ENCODE data around the gene HLA-A. TPM values are rescaled to one million over a fixed set of nuclear protein-coding genes. Genes with fewer than 3 reads are reported as not detected.

HLA-A gene
- total RNA-seq, 1 donor from 2014 or later = 526 TPM

DNA sequence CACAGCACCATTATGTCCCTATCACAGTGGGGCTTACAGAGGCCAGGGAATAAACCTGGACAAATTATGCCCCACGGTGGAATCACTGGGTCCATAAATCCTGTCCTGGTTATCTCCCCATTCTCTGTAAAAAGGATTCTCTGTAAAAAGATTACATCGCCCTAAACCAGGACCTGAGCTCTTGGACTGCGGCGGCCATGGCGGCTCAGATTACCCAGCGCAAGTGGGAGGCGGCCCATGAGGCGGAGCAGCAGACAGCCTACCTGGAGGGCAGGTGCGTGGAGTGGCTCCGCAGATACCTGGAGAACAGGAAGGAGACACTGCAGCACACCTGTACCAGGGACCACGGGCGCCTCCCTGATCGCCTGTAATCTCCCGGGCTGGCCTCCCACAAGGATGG lies 8.4 kb upstream of the HLA-A start:
- DNase-seq (ENCODE audit: low spot score) = no peak

DNA sequence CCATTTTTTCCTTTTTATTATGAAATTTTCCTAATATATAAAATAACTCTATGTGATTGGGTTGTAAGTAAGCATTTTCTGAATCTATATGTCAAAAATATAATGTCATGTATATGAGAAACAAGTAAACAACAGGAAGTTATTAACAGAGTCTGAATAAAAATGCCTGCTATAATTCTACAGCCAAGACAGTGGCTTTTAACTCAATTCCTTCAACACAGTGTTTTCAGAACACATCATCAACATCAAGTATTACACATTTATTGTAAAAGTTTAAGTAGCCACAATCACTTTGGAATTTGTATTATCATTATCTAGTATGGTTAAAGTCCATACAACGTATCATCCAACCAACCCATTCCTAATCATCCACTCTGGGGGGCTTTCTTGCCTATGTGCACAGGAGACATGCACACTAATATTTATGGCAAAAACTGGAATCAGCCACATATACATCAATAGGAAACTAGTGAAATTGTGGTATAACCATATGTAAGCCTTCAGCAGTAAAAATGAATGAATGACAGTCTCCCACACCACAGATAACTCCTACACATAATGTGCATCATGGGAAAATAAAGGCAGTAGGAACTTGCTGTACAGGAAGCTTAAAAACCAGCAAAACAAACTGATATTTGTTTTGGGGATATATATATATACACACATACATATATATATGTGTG lies 6.9 kb upstream of the HLA-A start:
- DNase-seq (ENCODE audit: low spot score) = no peak

DNA sequence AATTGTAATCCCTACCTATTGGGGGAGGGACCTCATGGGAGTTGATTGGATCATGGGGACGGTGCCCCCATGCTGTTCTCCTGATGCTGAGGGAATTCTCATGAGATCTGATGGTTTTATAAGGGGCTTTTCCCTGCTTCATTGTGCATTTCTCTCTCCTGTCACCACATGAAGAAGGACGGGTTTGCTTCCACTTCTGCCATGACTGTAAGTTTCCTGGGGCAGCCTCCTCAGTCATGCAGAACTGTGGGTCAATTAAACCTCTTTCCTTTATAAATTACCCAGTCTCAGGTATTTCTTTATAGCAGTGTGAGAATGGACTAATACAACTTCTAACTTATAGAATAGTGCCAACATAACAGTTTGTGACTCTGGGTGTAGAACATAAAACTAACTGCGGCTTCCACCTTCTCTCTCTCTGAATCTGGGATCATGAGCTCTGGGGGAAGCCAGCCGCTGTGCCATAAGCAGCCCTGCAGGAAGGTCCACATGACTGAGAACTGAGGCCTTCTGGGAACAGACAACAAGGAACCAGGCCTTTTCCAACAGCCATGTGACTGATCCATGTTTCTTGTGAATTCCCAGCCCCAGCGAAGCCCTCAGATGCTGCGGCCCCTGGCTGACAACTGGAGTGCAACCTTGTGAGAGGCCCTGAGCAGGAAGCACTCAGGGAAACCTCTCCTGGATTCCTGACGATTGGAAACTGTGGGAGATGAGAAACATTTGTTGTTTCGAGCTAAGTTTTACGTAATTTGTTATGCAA lies 3.4 kb upstream of the HLA-A start:
- no peak for DNase-seq (ENCODE audit: low spot score)

DNA sequence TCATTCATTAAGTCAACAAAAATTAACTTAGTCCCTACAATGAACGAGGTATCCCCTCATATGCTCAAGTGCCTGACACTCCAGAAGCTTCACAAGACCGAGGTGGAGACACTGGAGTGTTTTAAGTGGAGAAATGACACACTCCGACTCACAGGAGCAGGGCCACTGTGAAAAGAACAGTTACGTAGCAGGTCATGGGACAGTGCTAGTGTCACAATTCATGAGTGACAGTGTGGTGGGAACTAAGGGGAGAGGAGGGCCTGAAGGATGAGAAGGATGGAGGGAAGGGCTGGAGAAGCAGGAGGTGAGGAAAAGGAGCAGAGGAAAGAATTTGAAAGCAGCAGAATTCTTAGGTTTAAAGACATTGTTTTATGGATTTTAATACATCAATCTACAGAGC lies 1.3 kb upstream of the HLA-A start:
- no peak for DNase-seq (ENCODE audit: low spot score)

DNA sequence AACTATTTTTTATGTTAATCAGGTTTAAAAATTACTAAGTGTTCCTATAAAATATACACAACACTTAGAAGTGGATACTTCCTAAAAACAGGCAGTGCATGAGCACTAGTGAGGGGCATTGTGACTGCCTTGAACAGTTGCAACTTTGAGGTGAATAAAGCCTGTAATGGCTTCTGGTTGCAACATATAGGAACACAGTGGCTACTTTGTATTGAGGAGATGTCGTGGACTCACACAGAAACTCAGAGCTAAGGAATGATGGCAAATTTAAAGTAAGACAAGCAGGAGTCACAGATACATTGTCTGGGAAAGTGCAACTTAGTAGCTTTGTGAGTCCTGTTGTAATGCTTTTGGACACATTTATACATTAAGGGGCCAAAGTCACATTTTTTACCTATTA lies 861 bp upstream of the HLA-A start:
- no peak for DNase-seq (ENCODE audit: low spot score)

DNA sequence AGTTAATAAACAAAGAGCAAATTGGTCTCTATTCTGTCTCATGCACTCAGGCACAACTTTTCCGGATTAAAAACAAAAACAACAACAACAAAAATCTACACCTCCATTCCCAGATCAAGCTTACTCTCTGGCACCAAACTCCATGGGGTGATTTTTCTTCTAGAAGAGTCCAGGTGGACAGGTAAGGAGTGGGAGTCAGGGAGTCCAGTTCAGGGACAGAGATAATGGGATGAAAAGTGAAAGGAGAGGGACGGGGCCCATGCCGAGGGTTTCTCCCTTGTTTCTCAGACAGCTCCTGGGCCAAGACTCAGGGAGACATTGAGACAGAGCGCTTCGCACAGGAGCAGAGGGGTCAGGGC lies 437 bp upstream of the HLA-A start:
- DNase-seq (ENCODE audit: low spot score) = no peak

DNA sequence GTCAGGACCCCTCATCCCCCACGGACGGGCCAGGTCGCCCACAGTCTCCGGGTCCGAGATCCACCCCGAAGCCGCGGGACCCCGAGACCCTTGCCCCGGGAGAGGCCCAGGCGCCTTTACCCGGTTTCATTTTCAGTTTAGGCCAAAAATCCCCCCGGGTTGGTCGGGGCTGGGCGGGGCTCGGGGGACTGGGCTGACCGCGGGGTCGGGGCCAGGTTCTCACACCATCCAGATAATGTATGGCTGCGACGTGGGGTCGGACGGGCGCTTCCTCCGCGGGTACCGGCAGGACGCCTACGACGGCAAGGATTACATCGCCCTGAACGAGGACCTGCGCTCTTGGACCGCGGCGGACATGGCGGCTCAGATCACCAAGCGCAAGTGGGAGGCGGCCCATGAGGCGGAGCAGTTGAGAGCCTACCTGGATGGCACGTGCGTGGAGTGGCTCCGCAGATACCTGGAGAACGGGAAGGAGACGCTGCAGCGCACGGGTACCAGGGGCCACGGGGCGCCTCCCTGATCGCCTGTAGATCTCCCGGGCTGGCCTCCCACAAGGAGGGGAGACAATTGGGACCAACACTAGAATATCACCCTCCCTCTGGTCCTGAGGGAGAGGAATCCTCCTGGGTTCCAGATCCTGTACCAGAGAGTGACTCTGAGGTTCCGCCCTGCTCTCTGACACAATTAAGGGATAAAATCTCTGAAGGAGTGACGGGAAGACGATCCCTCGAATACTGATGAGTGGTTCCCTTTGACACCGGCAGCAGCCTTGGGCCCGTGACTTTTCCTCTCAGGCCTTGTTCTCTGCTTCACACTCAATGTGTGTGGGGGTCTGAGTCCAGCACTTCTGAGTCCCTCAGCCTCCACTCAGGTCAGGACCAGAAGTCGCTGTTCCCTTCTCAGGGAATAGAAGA lies 978 bp downstream of the HLA-A start:
- no peak for DNase-seq (ENCODE audit: low spot score)

DNA sequence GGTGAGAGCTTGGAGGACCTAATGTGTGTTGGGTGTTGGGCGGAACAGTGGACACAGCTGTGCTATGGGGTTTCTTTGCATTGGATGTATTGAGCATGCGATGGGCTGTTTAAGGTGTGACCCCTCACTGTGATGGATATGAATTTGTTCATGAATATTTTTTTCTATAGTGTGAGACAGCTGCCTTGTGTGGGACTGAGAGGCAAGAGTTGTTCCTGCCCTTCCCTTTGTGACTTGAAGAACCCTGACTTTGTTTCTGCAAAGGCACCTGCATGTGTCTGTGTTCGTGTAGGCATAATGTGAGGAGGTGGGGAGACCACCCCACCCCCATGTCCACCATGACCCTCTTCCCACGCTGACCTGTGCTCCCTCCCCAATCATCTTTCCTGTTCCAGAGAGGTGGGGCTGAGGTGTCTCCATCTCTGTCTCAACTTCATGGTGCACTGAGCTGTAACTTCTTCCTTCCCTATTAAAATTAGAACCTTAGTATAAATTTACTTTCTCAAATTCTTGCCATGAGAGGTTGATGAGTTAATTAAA lies 3.0 kb downstream of the HLA-A start:
- no peak for DNase-seq (ENCODE audit: low spot score)

DNA sequence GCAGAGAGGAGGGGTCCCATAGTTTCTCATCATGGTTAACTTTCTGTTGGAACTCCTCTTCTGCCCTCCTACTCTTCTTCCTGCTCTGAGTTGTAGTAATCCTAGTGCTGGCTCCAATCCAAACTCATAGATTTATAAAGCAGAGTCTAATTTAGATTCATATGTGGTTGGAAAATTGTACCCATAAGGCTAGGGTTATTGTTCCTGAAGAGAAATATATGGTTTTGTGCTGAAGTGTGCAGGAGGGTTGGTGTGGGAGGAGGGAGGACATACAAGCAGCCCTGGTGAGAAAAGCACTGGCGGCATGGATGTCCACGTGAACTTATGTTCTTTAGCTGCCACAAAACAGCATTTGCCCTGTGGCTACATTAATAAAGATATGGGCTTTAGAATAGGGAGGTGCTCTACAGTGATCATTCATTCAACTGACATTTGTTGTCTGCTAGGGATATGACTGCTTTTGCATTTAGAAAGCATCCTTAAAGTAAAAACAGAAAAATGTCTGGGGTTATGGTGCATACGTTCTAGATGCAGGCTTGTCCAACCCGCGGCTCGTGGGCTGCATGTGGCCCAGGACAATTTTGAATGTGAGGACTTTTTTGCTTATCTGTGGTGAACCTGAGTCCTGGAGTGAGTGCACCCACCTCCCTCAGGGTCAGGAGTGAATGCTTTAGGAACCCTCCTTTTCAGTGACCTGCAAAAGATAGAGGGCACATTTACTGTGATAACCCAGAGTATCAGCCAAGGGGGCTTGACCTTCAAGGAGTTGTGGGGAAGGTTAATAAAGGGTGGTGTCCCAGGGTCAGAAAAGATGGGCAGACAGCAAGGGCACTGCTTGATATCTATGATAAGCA lies 4.1 kb downstream of the HLA-A start:
- no peak for DNase-seq (ENCODE audit: low spot score)

DNA sequence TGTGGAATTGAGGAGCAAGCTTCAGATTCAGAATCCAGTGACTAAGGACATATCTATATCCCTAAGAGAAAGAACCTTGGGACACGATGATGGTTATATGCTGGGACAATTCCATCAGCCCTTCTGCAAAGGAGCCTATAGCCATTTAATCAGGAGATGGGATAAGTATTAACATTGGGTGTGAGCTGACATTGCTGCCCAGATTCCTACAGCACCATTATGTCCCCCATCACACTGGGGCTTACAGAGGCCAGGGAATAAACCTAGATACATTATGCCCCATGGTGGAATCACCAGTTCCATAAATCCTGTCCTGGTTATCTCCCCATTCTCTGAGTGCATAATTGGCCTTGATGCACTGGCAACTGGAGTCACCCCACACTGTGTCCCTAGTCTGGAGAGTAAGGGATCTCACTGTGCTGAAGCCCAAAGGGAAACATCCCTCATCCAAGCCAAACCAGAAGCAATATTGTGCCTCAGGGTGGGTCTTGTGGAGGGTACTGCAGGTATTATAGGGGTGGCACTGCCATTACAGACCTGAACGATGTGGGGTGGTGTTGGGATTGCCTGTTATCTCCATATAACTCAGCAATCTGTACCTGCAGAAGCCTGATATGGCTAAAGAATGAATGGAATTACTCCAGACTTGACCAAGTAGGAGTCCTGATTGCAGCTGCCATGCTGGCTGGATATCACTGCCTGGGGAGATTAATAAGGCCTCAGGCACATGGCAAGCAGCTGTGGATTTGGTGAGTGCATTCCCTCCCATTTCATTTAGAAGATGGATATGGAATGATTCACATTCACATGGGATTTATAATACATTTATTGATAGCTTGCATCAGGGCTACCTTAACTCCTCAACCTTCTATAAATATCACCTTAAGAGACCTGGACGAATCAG lies 5.0 kb downstream of the HLA-A start:
- no peak for DNase-seq (ENCODE audit: low spot score)

DNA sequence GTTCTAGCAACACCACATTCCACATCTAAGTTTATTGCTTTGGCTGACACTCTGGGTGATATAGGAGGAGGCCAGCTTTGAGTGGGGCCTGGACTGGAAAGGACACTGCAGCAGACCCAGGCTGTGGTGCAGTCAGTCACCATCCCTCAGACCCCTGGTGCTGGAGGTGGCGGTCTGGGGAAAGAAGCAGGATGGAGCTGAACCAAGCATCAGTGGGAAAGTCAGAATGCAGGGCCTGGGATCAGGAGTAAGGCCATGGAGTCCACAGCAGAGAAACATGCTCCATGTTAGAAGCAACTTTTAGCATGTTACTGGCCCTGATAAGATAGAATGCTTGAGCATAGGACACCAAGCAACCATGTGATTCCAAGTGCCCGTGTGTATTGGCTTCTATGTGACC lies 5.9 kb downstream of the HLA-A start:
- DNase-seq (ENCODE audit: low spot score) = no peak

DNA sequence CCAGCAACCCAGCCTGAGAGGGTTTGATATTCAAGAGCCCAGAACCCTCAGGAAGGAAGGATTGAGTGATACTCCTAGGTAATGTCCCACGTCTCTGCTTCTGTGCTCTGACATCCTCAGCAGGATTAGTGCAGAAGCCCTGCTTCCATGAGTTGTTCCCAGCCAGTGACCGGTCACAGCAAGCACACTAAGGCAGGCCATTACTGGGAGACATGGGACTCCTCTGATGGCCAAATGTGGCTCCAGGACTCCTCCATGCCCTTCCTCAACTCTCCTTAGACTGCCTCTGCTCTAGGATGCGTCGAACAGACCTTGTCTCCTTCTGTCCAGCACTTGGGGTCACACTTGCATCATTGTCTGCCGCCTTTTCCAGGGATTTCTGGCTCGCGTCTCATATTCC lies 7.6 kb downstream of the HLA-A start:
- no peak for DNase-seq (ENCODE audit: low spot score)

DNA sequence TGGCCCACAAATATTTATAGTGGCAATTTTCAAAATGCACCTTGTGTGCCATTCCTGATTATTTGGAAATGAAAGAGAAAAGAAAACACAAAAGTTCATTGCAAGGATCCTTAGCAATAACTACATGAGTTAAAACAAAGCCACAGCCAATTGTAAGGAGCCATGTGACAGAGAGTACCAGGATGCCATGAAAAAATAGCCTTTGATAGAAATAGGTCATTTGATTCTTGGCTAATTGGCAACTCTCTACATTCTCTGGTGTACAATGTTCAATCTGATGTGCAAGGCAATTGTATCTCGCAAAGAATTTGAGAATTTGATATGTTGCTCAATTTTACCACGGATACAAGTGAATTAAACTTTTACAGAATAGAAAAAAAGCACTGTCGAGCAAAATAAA lies 9.6 kb downstream of the HLA-A start:
- no peak for DNase-seq (ENCODE audit: low spot score)

DNA sequence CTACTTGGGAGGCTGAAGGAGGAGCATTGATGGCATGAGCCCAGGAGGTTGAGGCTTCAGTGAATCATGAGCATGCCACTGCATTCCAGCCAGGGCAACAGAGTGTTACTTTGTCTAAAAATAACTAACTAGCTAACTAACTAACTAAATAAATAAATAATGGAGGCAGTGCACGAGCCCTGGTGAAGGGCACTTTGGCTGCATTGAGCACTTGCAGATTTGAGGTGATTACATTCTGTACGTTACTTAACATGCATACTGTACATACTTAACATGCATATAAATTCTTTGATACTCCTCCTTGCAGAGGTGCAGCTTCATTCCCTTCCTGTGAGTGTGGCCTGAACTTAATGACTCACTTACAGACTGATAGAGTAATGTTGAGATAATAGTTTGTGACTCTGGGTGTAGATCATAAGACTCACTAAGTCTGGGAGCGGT lies 10.7 kb downstream of the HLA-A start:
- DNase-seq (ENCODE audit: low spot score) = no peak

DNA sequence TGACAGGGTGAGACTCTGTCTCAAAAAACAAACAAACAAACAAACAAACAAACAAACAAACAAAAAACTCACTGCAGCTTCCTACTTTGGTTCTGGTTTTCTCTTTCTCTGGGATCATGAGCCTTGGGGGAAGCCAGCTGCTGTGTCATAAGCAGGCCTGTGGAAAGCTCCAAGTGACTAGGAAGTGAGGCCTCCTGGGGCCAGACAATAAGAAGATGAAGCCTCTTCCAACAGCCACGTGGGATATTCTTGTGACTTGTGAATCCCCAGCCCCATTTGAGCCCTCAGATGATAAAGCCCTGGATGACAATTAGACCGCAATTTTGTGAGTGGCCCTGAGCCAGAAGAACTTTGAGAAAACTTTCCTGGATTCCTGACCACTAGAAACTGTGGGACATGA lies 11.4 kb downstream of the HLA-A start:
- no peak for DNase-seq (ENCODE audit: low spot score)

DNA sequence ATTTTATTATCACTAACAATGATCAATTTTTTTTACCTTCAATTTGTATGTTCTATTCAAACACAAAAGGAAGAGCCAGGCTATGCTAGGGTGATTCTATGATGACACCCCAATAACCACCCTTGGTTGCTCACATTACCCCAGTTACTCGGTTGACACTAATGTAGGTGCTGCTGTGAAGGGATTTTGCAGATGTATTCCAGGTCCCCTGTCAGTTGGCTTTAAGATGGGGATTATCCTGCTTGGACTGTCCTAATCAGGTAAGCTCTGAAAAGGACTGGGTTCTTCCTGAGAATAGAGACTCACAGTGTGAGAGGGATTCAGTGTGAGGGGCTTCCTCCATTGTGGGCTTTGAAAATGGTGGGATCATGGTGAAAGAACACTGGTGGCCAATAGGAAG lies 11.9 kb downstream of the HLA-A start:
- no peak for DNase-seq (ENCODE audit: low spot score)

DNA sequence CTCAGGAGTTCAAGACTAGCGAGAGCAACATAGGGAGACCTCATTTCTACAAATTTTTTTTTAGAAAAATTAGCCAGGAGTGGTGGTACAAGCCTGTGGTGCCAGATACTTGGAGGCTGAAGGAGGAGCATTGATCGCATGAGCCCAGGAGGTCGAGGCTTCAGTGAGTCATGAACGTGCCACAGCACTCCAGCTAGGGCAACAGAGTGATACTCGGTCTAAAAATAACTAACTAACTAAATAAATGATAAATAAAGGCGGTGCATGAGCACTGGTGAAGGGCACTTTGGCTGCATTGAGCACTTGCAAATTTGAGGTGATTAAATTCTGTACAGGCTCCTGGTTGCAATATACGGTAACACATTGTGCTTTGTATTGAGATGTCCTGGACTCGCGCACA lies 13.5 kb downstream of the HLA-A start:
- no peak for DNase-seq (ENCODE audit: low spot score)

DNA sequence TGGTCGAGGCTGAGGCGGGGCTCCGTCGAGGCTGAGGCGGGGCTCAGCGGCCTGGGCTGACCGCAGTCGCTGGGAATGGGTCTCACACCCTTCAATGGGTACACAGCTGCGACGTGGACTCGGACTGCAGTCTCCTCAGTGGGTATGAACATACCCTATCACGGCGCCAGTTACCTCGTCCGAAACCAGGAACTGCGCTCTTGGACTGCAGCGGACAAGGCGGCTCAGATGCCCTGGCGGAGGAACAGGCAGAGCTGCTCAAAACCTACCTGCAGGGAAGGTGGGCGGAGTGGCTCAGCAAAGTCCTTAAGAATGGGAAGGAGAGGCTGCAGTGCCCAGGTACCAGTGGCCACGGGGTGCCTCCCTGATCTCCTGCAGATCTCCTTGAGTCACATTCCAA lies 14.2 kb downstream of the HLA-A start:
- DNase-seq (ENCODE audit: low spot score) = no peak

DNA sequence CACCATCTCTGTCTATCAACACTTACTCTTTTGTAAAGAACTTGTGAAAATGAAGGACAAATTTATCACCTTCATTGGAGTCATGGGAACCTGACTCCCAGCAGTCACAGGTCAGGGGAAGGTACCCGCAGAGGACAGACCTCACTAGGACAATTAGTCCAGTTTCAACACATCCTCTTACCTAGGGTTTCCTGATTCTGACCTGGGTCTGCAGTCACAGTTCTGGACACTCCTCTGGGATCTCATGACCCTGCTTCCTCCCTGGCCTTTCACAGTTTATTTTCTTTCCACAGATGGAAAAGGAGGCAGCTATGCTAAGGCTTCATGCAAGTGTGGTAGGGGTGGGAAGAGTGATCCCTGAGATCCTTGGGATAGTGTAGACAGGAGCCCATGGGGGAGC lies 15.7 kb downstream of the HLA-A start:
- DNase-seq (ENCODE audit: low spot score) = no peak

DNA sequence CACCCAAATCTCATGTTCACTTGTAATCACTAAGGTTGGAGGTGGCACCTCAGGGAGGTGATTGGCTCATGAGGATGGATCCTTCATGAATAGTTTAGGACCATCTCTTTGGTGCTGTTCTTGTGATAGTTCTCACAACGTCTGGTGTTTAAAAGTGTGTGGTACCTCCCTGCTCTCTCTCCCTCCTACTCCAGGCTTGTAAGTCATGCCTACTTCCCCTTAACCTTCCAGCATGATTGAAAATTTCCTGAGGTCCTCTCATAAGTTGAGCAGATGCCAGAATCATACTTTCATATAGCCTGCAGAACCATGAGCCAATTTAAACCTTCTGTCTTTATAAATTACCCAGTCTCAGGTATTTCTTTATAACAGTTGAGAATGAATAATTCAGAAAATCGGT lies 16.6 kb downstream of the HLA-A start:
- DNase-seq (ENCODE audit: low spot score) = no peak

All from mesenteric fat pad (tissue), 1 donor.